Cardiac muscle cell (in vitro differentiated cells and primary cell): ENCODE data around the gene HERC3. TPM values are rescaled to one million over a fixed set of nuclear protein-coding genes. Genes with fewer than 3 reads are reported as not detected.

Experiments used
- DNase-seq, 2 donors: peaks; one replicate each; pipeline versions ENCODE4 v3.0.0 to v3.0.0-alpha.2; 2010 to 2017; ENCODE audit warnings: low read depth in 1 of 2, low spot score in 1 of 2
- H3K27ac ChIP-seq: fragments of 200-600 bp; sonication (generic); 2 replicates; pipeline ENCODE4 v1.5.1; 2016
- H3K27me3 ChIP-seq: fragments of 200-600 bp; sonication (generic); 2 replicates; pipeline ENCODE4 v1.6.0; 2016; ENCODE audit warnings: control low read depth
- H3K36me3 ChIP-seq: fragments of 200-600 bp; sonication (generic); 2 replicates; pipeline ENCODE4 v1.5.1; 2016; ENCODE audit warnings: control low read depth
- H3K4me1 ChIP-seq: fragments of 200-600 bp; sonication (generic); 2 replicates; pipeline ENCODE4 v1.8.1; 2017; ENCODE audit warnings: low read depth, mild to moderate bottlenecking, mixed run types
- H3K4me3 ChIP-seq: fragments of 200-600 bp; sonication (generic); 2 replicates; pipeline ENCODE4 v1.5.1; 2016; ENCODE audit warnings: mild to moderate bottlenecking
- H3K9me3 ChIP-seq: fragments of 200-600 bp; sonication (generic); 2 replicates; pipeline ENCODE4 v1.5.1; 2017; ENCODE audit warnings: low read depth, mild to moderate bottlenecking, control low read depth
- polyA plus RNA-seq: library from polyadenylated mRNA; unstranded; fragments of >200 nt; fragmentation: Nextera tagmentation; extraction: Ambion mirVana; gene quantifications from 2 replicates; pipeline ENCODE4 v1.2.1, GENCODE V29; 2016
- total RNA-seq: library from RNA; depleted of rRNA; stranded (reverse); fragments of >200 nt; gene quantifications from 2 replicates; pipeline ENCODE4 v1.2.3, GENCODE V29; 2016
- TF ChIP-seq, protein P1 (sequence below): IDR thresholded peaks from 2 replicates; pipeline ENCODE4 v1.5.1; 2012; ENCODE audit warnings: low read depth, mild to moderate bottlenecking, low read length

The HERC3 gene
- total and polyA plus RNA-seq, 2 experiments from 2014 or later: 29.4 to 35.3 TPM

DNA sequence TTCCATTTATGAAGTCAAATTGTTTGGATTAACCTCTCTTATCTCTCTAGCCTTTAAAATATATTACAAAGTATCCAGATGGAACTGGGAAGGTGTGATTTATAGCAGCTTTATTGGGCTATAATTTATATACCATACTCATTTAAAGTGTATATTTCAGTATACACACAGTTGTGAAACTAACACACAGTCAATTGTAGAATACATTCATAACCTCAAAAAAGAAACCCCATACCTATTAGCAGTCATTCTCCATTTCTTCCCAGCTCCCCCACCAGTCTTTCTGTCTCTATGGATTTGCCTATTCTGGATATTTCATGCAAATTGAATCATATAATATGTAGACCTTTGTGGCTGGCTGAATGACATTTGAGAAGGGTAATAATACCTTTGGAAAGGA, 112.9 kb downstream of the HERC3 start:
- no peak overlapping the region for H3K4me3 ChIP-seq
- H3K9me3 ChIP-seq: no peaks in the 10 kb centered on the region
- TF ChIP-seq, protein P1, sequence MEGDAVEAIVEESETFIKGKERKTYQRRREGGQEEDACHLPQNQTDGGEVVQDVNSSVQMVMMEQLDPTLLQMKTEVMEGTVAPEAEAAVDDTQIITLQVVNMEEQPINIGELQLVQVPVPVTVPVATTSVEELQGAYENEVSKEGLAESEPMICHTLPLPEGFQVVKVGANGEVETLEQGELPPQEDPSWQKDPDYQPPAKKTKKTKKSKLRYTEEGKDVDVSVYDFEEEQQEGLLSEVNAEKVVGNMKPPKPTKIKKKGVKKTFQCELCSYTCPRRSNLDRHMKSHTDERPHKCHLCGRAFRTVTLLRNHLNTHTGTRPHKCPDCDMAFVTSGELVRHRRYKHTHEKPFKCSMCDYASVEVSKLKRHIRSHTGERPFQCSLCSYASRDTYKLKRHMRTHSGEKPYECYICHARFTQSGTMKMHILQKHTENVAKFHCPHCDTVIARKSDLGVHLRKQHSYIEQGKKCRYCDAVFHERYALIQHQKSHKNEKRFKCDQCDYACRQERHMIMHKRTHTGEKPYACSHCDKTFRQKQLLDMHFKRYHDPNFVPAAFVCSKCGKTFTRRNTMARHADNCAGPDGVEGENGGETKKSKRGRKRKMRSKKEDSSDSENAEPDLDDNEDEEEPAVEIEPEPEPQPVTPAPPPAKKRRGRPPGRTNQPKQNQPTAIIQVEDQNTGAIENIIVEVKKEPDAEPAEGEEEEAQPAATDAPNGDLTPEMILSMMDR: no peak

DNA sequence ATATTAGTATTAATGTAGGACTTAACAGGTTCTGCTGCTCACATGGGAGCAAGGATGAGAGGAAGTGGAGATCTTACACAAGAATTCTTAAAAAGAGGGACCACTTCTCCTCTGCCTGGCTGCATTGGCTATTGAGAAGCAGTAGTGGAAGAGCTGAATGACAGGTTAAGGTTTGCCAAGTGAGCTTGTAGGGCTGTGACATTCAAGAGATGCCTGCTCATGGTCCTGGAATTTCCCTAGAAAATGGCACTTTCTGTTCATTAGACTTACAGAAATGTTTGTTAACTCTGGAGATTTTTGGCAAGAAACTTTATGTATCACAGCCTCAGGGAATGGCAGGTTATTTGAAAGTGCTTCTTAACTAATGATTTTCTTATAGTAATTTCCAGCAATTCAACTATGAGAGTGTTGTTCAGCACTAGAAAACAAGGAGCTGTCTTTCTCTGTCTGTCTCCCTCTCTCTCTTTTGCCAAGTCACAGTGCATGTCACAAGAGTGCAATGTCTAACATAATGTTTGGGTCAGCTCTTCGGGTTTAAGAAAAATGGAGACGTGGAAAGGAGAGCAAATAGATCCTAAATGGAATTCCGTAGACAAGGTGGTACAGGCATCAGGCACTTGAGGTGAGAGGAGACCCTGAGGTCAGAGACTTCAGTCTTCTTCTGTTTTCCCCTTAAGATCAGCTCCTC, 113.7 kb downstream of the HERC3 start:
- peak in 1 of 2 donors; percentile 30 for DNase-seq
- peak overlapping the region; percentile 37 for H3K27ac ChIP-seq

More for the DNA sequence above, 112.9 kb downstream of the HERC3 start:
- DNase-seq: no peak
- no peaks in the 10 kb centered on the region for H3K27me3 ChIP-seq
- H3K27ac ChIP-seq: no peak overlapping the region
- peaks cover 6% of the 10 kb centered on the region for H3K4me1 ChIP-seq
- H3K36me3 ChIP-seq: peaks cover 19% of the 10 kb centered on the region

DNA sequence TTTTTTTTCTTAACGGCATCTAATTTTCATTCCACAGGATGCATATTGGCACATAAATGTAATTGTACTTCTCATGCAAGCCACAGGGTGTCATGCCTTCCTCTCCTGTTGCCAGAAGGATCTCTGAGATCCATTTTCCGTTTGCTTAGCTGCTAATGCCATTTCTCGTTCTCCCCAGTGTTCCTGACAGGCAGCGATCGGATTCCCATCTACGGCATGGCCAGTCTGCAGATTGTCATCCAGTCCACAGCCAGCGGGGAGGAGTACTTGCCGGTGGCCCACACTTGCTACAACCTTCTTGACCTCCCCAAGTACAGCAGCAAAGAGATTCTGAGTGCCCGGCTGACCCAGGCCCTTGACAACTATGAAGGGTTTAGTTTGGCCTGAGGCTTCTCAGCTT, 114.3 kb downstream of the HERC3 start:
- Histone ChIP-seq H3K9me3 (no peaks in the 10 kb centered on the region), H3K4me3 (no peak overlapping the region), H3K4me1 (peaks cover 6% of the 10 kb centered on the region), H3K36me3 (peaks cover 23% of the 10 kb centered on the region), H3K27me3 (no peaks in the 10 kb centered on the region), H3K27ac (peak overlapping the region; percentile 37)
- DNase-seq: peak; percentile 74 to 83
- TF ChIP-seq, protein P1: peak; percentile 69

More for the DNA sequence above, 113.7 kb downstream of the HERC3 start:
- Histone ChIP-seq H3K27me3 (no peaks in the 10 kb centered on the region), H3K36me3 (peaks cover 22% of the 10 kb centered on the region), H3K4me1 (peaks cover 6% of the 10 kb centered on the region), H3K4me3 (no peak overlapping the region), H3K9me3 (no peaks in the 10 kb centered on the region)
- TF ChIP-seq, protein P1: no peak

- H3K36me3 ChIP-seq: peaks cover 20% of the 10 kb centered on the region
- no peak overlapping the region for H3K4me3 ChIP-seq
- H3K9me3 ChIP-seq: no peaks in the 10 kb centered on the region
- TF ChIP-seq, protein P1: no peak
- no peaks in the 10 kb centered on the region for H3K27me3 ChIP-seq
- peaks cover 6% of the 10 kb centered on the region for H3K4me1 ChIP-seq
- H3K27ac ChIP-seq: no peak overlapping the region
- DNase-seq: no peak
Observed at GRCh38 chr4:88709989-88710388, 117.7 kb downstream of the HERC3 start.

DNA sequence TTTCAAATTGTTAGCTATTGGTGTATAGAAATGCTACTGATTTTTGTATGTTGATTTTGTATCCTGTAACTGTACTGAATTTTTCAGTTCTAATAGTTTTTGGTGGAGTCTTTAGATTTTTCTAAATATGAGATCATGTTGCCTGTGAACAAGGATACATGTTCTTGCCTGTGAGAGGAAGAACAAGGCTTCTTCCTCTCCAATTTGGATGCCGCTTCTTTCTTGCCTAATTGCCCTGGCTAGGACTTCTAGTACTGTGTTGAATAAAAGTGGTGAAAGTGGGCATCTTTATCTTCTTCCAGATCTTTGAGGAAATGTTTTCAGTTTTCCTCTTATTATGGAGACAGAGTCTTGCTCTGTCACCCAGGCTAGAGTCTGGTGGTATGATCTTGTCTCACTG, 121.5 kb downstream of the HERC3 start:
- DNase-seq: no peak
- Histone ChIP-seq H3K4me1 (no peaks in the 10 kb centered on the region), H3K36me3 (peaks cover 14% of the 10 kb centered on the region), H3K4me3 (no peak overlapping the region), H3K27ac (no peak overlapping the region), H3K27me3 (no peaks in the 10 kb centered on the region), H3K9me3 (no peaks in the 10 kb centered on the region)
- TF ChIP-seq, protein P1: no peak
